Measurements from ENCODE around the gene CLCN3.
A peak's percentile ranks its signal among the peaks of the same experiment; 100 is the strongest.
"Not testable (repeated sequence)": the region's sequence is repeated elsewhere in the genome, so short reads cannot be mapped to it uniquely, and the experiment has no call there.

The CLCN3 gene

DNA sequence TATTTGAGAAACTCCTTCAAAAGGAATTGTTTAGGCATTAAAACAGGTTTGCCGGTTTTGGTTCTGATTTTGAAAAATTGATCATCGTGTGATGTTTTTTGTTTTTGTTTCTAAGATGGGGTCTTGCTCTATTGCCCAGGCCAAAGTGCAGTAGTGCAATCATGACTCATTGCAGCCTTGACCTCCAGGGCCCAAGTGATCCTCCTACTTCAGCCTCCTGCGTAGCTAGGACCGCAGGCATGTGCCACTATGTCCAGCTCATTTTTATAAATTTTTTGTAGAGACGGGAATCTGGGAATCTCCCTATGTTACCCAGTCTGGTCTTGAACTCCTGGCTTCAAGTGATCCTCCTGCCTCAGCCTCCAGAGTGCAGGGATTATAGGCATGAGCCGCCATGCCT is 35.0 kb downstream of the CLCN3 start:
- no peak overlapping the region for H3K4me3 ChIP-seq (ENCODE audit: low read depth, low read length)

DNA sequence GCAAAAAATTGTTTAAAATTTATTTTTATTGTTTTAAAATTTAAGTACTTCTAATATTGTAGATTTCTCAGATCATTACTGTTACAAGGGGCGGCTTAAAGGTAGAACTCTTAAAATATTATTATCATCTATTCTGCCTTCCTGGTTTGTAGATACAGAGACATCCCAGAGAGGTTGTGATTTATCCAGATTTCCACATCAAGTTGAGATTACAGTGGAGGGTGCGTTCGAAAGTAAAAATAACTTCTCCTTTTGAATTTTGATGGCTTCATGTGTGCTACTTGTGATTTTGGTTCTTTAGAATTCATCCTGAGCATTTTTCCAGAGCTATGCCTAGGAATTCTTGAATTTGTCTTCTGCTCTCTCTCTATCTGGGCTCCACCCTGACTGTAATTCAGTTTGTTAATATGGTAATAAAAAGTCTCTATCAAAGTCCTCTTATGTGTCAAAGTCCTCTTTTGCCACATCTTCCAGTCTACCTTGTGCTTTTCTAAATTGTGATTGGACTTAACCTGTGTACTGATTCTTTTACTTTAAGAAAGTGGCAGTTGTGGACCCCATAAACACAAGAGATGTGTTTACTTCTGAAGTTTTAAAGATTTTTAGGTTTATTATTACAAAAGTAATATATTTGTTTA is 37.2 kb downstream of the CLCN3 start:
- H3K4me3 ChIP-seq (ENCODE audit: low read depth, low read length), result no peak overlapping the region

DNA sequence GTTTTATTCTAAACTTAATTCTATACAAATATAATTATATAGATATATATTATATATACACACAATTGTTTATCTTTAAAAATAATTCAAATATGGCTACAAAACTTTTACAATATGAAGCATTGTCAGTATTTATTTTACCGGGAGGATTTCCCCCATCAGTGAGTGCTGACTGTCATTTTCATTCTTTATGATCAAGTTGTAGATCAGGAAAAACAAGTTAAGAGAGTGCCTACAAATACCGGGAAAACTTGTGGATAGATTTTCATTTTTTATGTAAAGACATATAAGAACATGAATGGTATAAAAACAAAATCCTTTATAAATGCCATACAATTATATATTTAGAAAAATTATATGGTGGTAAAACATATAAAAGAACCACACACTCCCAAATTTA is 37.8 kb downstream of the CLCN3 start:
- no peak overlapping the region for H3K4me3 ChIP-seq (ENCODE audit: low read depth, low read length)

DNA sequence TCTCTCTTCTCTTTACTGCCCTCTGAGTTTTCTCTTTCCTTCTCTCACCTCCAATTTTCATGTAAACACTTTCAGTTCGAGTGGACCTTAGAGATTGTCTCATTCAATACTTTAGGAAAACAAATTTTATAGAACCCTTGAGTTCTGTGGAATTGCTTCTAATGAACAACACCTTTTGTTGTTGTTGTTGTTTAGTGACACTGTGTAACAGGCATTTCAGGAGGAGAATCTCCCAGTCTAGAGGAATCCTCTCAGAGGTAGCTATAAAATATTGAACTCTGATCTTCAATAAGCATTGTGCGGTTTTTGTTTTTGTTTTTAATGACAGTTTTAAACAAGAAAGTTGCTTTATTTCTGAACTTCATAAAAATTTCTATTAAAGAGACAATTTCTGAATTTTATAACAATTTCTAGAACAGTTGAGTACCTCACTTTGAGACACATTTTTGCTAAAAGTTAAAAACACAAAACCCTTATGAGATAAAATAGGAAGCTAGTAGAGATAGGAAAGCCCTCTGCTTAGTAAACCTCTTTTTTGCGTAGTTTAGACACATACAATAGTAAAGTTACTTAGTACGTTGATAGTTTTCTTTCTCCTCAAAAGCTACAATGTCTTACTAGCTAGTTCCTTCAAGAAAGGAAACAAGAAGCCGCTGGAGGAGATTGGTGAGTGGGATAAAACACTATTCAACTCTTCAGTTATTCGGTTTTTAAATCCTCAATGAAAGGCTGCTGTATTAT is 38.8 kb downstream of the CLCN3 start:
- no peak overlapping the region for H3K4me3 ChIP-seq (ENCODE audit: low read depth, low read length)

DNA sequence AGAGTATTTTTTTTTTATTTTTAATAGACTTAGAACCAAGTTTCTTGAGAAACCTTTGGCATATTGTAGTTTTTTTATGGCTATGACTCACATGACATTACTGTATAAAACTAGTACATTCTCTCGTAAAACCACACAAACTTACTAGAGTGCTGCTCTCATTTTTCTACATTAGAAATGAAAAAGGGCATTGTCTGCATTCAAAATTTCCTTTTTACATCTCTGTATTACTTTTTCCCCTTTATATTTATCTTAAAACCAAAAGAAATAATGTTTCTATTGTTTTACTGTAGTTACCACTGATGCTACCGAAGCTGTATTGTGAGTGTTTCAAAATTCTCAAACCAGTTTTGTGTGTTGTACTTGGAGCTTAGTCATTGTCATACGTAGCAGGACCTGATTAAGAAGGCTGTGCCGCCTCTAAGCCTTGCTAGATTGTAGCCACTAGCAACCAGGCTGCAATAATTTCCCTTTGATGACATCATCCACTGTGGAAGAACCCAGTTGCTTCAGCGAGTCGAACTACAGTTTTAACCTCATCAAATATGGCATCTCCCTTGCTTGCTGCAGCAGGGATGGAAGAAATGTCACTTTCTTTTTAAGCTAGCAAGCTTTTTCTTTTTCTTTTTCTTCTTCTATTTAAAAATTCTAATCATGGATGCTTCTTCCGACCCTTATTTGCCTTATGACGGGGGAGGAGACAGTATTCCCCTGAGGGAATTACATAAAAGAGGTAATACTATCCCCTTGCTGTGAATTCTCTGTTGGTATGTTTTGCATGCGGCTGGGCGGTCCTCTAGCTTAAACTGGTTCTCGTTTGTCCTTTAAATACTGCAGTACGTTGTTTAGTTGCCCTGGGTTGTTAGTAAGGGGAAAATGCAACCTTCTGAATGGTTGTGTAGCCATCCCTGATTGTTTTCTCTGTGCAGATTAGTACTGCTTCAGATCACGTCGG is 39.6 kb downstream of the CLCN3 start:
- peak overlapping the region; percentile 30 for H3K4me3 ChIP-seq (ENCODE audit: low read depth, low read length)

DNA sequence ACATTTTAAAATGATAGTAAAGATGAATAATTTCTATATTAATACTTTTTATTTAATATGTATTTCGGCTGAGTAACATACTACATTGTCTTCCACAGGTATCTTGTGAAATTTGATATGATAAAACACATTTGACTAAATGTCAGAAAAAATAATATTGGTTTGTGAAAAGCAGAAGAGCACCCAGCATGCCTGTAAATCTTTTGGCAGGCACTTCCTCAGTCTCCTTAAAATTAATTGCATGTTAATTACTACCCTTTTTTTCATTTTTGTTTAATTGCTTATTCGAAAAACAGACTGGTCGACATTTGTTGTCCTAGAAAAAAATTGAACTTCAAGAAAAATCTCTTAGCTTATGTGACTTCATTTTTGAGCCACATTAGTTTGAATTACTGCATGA is 40.6 kb downstream of the CLCN3 start:
- no peak overlapping the region for H3K4me3 ChIP-seq (ENCODE audit: low read depth, low read length)

DNA sequence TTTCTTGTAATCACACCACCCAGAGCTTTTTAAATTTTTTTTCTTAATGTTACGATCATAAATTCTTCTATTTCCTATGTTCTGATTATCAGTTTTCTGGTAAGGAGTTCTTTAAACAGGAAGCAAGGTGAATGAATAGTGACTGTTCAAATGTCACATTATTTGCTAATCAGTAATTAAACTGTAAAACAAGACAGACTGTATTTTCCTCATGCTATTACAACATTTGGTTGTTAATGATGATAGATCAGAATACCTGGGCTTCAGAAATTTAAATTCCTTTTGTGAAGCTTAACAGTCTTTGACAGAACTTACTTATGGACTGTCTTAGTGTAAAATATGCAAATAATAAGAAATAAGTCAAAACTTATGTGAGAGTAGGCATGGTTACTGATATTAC is 41.4 kb downstream of the CLCN3 start:
- H3K4me3 ChIP-seq (ENCODE audit: low read depth, low read length), result no peak overlapping the region

DNA sequence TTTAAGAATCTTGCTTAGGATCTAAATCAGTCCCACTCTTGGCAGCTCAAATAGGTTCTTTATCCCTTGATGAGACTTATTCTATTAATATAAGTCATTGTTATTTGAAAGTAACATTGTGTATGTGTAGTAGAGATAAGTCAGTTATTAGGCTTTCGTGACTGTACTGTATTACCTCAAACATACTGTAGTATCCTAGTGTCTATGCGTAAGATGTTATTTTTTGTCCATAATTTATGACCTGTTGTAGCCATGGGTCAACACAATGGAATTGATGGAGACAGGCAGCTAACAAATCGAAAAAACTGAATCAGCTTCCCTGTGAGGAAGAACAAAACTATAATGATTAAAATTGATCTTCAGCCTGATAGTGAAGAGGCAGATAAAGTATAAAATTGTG is 41.8 kb downstream of the CLCN3 start:
- H3K4me3 ChIP-seq (ENCODE audit: low read depth, low read length), result no peak overlapping the region

DNA sequence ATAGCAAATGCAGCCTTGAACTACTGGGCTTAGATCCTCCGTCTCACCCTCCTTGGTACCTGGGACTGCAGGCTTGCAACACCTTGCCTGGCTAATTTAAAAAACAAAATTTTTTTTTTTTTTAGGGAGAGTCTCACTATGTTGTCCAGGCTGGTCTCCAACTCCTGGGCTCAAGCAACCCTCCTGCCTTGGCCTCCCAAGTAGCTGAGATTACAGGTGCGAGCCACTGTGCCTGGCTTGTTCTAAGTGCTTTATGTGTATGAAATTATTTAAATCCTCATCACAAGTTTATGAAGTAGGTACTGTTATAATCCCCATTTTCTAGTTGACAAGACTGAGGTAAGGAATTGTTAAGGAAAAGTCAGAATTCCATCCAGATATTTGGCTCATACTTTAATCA is 43.0 kb downstream of the CLCN3 start:
- no peak overlapping the region for H3K4me3 ChIP-seq (ENCODE audit: low read depth, low read length)

DNA sequence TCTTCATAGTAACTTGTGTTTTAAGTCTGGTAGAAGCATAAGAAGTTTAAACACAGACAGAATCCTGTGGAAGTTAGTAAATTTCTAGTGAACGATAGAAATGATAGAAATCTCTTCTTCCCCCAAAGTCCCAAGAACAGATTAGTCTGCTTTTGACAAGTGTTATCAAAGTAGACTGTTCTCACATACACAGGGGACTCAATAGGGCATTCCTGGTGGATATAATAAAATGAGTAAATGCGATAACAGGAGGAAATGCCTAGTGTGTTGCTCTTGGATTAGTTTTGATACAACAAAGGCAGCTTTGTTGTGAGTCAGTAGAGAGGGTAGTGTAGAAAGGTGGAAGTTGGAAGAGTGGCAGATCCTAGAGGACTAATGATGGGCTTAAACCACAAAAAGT is 43.5 kb downstream of the CLCN3 start:
- no peak overlapping the region for H3K4me3 ChIP-seq (ENCODE audit: low read depth, low read length)

DNA sequence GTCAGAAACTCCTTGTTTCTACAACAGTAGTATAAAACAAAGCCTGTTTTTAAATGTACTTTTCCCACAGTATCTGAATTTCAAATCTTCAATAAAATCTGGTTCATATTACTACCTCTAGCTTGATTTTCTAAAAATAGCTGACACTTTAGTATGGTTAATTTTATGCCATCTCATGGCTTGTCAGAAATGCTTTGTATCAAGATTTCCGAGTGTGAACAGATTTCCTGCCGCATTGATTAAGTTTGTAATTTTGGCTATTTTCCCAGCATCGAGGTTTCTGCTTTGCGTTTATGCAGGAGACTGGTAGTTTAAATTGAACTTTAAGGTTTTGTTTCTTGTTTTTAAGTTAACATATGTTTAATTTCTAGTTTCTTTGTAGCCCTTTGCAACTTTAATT is 44.2 kb downstream of the CLCN3 start:
- no peak overlapping the region for H3K4me3 ChIP-seq (ENCODE audit: low read depth, low read length)

DNA sequence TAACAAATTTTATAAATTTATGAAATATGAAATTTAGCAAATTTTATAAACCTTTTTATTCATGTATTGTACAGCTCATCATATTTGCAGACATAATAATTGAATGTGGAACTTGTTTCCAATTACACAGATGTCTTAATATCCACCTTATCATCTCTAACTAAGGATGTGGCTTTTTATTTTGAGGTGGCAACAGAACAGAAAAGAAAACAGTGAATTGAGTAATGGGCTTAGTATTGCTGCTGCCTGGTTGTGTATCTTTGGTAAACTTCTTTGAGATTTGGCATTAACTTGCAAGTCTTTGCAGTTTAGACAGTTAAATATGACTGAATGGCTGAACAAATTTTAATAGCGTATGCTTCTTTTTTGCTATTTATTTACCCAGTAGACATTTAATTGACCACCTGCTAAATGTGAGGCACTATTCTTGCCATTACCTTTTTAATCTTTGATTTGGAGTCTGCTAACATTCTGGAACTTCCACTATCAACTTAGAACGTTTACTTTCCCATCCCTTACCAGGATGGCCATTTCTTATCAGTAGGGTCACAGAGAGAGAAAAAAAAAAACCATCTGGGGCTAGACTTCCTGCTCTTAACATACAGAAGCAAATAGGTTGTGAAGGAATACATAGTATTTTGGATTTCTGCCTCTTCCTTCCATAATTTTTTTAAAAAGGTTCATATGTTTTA is 44.8 kb downstream of the CLCN3 start:
- H3K4me3 ChIP-seq (ENCODE audit: low read depth, low read length), result no peak overlapping the region

DNA sequence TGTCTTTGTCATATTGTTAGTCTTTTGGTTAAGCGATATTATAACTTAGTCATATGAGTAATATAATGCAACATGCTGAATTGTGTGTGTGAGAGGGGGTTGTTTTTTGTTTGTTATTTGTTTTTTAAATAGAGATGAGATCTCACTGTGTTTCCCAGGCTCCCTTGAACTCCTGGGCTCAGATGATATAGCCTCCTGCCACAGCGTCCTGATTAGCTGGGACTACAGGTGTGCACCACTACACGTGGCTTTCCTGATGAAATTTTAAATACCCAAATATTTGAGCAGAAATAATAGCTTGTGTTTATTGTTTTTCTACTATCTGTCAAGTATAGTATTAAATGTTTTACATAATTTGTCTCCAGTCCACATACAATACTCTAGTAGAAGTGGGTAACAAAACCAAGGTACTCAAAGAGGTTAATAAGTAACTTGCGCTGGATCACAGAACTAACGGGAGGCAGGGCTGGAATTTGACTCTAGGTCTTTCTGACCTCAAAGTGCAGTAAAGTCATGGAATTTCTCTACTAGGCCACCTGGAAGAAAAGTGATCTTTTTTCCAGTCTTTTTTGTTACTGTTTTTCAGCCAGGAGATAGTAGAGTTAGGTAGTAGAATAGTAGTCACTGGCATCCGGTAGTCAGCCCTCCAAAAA is 47.8 kb downstream of the CLCN3 start:
- no peak overlapping the region for H3K4me3 ChIP-seq (ENCODE audit: low read depth, low read length)

DNA sequence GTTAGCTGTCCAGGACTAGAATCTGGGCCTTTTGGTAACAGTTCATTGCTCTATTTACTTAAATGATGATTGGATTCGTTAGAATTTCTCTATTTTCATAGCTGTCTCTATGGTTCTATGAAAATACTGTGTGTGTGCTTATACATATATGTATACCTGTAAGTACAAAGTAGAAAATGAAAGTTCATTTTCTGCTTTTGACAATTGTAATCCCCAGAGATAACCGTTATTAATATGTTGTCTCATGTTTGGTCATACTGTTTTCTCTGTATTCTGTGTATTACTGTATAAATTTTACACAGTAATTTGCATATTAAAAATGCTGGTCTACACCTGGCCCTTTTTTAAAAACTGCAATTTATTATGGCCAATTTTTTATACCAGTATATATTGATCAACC is 55.4 kb downstream of the CLCN3 start:
- no peak overlapping the region for H3K4me3 ChIP-seq (ENCODE audit: low read depth, low read length)

DNA sequence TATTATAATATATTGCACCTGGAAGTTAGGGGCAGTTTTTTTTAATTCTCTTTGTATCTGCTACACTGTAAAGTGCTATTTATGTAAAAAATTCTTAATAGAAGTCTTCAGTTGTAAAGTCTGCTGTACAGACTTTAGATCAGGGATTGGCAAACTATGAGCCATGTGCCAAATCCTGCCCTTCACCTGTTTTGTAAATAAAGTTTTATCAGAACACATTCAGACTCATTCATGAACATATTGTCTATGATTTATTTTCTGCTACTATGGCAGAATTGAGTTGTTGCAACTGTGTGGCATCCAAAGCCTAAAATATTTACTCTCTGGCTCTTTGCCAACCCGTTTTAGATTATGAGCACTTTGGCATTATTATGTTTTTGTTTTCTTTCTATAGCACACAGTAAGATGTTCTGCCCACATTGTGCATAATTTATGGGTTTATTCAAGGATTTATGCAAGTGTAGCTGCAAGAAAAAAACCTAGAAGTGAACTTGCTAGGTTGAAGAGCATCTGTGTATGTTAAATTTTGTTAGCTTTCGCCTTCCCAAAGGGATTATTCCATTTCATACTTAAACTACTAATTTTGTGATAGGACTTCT is 56.9 kb downstream of the CLCN3 start:
- no peak overlapping the region for H3K4me3 ChIP-seq (ENCODE audit: low read depth, low read length)

DNA sequence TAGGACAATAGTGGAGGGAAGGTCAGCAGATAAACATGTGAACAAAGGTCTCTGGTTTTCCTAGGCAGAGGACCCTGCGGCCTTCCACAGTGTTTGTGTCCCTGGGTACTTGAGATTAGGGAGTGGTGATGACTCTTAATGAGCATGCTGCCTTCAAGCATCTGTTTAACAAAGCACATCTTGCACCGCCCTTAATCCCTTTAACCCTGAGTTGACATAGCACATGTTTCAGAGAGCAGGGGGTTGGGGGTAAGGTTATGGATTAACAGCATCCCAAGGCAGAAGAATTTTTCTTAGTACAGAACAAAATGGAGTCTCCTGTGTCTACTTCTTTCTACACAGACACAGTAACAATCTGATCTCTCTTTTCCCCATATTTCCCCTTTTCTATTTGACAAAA is 58.1 kb downstream of the CLCN3 start:
- H3K4me3 ChIP-seq (ENCODE audit: low read depth, low read length), result not testable (repeated sequence)

DNA sequence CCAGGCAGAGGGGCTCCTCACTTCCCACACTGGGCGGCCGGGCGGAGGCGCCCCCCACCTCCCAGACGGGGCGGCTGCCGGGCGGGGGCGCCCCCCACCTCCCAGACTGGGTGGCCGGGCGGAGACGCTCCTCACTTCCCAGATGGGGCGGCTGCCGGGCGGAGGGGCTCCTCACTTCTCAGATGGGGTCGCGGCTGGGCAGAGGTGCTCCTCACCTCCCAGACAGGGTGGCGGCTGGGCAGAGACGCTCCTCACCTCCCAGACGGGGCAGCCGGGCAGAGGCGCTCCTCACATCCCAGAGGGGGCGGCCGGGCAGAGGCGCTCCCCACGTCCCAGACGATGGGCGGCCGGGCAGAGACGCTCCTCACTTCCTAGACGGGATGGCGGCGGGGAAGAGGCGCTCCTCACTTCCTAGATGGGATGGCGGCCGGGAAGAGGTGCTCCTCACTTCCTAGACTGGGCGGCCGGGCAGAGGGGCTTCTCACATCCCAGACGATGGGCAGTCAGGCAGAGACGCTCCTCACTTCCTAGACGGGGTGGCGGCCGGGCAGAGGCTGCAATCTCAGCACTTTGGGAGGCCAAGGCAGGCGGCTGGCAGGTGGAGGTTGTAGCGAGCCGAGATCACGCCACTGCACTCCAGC is 58.7 kb downstream of the CLCN3 start:
- H3K4me3 ChIP-seq (ENCODE audit: low read depth, low read length), result not testable (repeated sequence)

DNA sequence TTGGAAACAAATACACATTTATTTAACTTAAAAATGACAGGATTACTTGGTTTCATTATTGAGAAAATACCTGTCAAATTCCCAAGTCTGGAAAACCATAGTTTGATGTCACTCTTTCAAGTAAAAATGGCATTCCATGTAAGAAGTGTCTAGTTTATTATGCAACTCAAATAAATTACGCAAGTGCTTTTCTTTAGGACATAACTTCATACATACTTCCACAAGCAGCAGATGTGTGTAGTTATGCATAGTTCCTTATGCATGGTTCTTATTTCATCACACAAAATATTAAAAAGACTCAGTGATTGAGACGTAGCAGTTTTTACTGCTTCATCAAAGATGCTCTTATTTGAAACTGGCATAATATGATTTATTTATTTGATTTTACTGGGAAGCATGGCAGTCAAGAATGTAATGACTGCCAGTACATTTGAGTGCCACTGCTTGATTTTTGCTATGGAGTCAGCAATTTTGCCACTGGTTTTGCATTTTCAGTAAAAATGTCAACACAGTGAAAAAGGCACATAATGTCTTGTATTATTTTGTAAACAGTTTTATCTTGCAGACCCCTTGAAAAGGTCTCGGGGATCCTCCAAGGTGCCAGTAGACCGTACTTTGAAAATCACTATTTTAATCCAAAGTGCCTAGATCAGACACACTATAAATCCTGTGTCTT is 62.1 kb downstream of the CLCN3 start:
- H3K4me3 ChIP-seq (ENCODE audit: low read depth, low read length), result no peak overlapping the region

DNA sequence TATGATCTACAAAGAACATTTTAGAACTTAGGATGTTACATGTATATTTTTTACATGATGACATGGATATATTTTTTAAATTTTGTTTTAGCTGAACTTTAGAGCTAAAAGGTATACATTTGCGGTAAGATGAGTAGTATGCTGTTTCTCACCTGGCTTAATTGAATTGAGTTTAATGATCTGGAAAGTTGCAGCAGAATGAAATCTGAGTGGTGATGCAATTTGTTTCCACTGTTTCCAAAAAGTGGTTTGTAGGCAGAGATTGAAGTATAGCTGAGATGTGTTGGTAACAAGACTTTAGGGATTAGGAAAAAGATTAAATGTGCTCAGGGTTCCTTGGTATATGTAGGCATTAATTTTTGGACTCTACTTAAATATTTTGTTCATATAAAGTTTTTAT is 69.3 kb downstream of the CLCN3 start:
- no peak overlapping the region for H3K4me3 ChIP-seq (ENCODE audit: low read depth, low read length)

Data from iPS-11a (cell line).